ENCODE measurements around the gene CDADC1.

CDADC1 gene

DNA sequence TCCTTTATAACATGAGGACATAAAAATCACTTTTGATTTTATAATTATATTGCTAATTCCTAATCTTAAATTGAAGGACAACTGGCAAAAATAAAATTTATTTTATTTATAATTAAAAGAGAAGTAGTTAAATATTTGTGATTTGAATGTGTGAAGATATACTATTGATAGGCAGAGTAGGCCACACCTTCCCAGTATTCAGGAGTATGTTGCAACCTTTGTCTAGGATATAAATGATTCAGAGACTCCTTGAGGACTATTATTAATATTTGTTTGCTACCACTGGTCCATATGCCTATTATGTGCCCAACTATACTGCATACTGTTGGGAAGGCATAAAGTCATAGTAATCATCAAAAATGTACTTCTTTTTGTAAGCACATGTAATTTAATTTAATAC is 94.2 kb downstream of the CDADC1 start:
- Histone ChIP-seq H3K27ac (ENCODE audit: low read depth, low read length) (no peak overlapping the region), H3K4me3 (ENCODE audit: low read length) (no peak overlapping the region), H3K9ac (ENCODE audit: low read depth, low read length) (no peak overlapping the region), H3K4me1 (ENCODE audit: insufficient read depth, low read length) (no peaks in the 10 kb centered on the region), H3K9me3 (ENCODE audit: insufficient read depth, low read depth, low read length) (no peaks in the 10 kb centered on the region), H3K36me3 (ENCODE audit: insufficient read depth, low read length) (no peaks in the 10 kb centered on the region), H3K27me3 (ENCODE audit: insufficient read depth, low read length) (no peaks in the 10 kb centered on the region)

DNA sequence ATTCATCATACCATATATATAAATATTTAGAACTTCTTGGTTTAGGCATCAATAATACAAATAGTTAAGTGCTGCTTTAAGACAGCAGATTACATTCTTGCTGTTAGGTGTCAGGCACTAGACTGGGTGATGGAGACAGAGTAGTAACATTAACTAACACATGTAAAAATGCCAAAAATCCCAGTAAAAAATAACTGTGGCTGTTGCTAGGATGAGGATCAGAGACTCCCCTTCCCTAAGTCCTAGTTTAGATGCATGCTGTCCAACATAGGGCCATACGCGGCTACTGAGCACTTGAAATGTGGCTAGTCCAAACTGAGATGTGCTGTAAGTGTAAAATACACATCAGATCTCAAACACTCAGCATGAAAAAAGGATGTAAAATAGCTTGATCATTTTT is 94.7 kb downstream of the CDADC1 start:
- Histone ChIP-seq H3K4me3 (ENCODE audit: low read length) (no peak overlapping the region), H3K36me3 (ENCODE audit: insufficient read depth, low read length) (no peaks in the 10 kb centered on the region)

More for the DNA sequence above, 94.7 kb downstream of the CDADC1 start:
- Histone ChIP-seq H3K9ac (ENCODE audit: low read depth, low read length) (no peak overlapping the region), H3K4me1 (ENCODE audit: insufficient read depth, low read length) (no peaks in the 10 kb centered on the region), H3K9me3 (ENCODE audit: insufficient read depth, low read depth, low read length) (no peaks in the 10 kb centered on the region), H3K27me3 (ENCODE audit: insufficient read depth, low read length) (no peaks in the 10 kb centered on the region), H3K27ac (ENCODE audit: low read depth, low read length) (no peak overlapping the region)
- no CpG with 5 or more reads among the region's 2 CpGs for WGBS
